CD4-positive, alpha-beta T cell treated with Interleukin-17A for 1 hour (primary cell): ENCODE data around the gene HS3ST2.
A peak's percentile ranks its signal among the peaks of the same experiment; 100 is the strongest.
"Not testable (repeated sequence)": the region's sequence is repeated elsewhere in the genome, so short reads cannot be mapped to it uniquely, and the experiment has no call there.

Source experiments
- DNase-seq: peaks from one replicate; pipeline ENCODE4 v3.0.0-alpha.2; 2020

HS3ST2 gene

DNA sequence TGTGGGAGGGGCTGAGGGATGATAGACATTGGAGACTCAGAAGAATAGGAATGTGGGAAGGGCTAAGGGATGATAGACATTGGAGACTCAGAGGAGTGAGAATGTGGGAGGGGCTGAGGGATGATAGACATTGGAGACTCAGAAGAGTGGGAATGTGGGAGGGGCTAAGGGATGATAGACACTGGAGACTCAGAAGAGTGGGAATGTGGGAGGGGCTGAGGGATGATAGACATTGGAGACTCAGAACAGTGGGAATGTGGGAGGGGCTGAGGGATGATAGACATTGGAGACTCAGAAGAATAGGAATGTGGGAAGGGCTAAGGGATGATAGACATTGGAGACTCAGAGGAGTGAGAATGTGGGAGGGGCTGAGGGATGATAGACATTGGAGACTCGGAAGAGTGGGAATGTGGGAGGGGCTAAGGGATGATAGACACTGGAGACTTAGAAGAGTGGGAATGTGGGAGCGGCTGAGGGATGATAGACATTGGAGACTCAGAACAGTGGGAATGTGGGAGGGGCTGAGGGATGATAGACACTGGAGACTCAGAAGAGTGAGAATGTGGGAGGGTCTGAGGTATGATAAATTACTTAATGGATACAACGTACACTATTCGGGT lies 125.9 kb downstream of the HS3ST2 start:
- not testable (repeated sequence) for DNase-seq

DNA sequence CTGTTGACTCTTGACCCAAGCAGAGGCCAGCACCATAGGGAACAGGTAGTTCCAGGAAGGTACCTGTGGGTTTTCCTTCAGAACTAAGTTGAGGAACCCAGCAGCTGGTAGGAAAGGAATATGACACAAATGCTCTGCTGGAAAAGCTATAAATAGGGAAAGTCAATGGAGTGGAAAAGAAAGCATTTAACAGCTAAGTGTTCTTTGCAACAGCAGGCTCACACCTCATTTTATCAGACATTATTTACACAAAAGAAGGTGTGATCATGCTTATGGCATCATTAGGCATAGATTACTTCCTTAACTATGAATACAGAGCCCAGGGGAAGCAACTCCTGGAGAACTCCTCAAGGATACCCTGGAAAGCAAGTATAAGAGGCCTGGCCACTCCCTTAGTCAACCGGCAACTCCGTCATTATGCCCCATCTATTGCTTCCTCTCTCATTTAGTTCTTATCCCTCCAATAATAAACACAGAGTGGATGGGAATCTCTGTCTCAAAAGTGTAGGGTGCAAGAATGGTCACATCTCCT lies 128.1 kb downstream of the HS3ST2 start:
- no peak for DNase-seq

DNA sequence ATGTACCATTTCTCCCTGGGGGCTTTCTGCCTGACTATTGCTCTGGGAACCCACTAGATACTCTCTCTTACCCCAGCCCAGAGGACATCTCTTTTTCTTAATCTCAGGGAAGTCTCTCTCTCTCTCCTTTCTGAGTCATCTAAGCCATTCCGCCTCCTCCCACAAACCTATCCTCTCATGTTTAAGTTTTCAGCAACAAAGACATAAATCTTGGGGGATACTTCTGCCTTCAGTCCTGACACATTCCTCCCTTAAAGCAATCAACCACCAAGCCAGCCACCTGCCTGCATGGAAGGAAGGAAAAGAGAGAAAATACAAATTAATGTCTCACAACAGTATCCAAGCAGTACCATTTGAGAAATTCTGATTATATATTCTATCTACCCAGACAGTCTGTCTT lies 128.8 kb downstream of the HS3ST2 start:
- DNase-seq: no peak

DNA sequence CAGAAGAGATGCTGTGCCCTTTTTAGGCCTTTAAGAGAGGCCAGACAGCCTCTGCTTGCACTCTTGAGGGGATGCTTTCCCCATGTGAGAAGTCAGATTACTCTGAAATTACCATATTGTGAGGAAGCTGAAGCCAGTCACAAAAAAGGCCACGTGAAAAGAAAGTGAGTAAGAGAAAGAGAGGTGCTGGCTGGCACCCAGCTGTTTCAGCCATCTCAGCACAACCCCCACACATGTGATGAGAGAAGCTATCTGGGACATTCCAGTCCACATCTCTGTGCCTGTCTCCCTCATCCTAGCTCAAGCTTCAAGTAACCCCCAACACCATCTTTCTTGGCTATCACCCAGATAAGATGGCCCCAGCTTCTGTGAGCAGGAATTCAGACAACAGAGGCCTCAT lies 131.4 kb downstream of the HS3ST2 start:
- DNase-seq: no peak

DNA sequence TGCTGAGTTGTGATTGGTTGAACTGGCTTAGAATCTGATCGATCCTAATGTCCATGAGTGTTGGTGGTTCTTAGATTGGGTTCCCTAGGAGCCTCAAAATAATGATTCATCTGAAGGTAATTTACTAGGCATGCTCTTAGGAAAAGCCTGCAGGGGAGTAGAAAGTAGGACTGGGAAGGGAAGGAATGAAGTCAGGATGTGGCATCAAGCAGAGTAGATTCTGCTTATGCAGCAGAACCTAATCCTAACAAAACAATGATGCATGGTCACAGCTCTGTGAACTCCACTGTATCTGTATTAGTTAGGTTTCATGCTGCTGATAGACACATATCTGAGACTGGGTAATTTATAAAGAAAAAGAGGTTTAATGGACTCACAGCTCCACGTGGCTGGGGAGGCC lies 132.5 kb downstream of the HS3ST2 start:
- DNase-seq: no peak

DNA sequence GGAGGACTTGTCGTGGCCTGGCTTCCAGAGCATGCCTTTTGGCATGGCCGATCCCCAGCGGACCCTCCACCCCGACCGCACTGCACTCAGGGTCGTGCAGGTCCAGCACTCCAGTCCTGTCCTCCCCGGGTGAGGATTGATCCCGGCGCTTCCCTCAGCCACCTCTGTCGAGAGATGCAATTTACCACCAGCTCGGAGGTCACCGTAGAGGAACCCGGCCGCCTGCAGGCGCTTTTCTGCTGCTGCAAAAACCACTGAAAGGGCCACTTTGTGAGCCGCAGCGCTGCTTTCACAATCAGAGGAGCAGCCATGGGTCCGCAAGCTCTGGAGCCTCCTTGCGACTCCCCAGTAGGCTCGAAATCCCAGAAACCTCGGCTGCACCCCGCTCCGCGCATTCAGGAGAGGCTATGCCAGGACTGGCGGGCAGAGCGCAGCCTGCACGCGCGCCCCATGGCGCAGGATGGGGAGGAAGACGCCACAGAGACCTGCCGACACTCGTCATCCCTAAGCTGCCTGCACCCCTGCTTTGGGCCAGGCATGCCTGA lies 134.2 kb downstream of the HS3ST2 start:
- no peak for DNase-seq

DNA sequence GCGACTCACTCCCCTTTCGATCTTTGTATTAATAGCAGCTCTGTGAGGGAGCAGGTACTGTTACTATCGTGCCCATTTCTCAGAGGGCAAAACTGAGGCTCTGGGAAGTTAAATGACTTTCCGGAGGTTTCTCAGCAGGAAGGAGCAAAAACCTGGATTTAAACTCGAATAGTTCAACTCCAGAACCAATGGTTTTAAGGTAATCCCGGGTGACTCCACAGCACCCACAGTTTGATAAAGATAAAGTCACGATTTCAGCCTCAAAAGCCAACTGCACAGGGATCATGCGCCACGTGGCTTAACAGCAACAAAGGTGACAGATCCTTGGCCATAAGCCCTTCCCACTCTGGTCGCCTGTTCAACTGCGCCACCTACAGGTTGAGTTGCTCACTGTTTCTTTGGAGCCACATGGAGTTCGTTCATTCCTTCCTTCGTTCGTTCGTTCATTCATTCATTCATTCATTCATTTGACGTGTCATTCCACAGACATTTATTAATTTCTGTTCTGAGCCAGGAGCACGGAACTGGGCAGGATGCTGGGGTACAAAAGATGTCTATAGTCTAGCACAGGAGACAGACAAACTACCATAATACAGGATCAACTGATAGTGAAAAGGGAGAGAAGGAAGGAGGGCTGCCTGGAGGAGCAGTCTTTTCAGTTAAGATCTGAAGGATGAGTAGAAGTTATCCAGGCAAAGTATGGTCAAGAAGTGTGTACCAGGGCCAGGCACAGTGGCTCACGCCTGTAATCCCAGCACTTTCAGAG lies 134.8 kb downstream of the HS3ST2 start:
- DNase-seq: peak; percentile 39

DNA sequence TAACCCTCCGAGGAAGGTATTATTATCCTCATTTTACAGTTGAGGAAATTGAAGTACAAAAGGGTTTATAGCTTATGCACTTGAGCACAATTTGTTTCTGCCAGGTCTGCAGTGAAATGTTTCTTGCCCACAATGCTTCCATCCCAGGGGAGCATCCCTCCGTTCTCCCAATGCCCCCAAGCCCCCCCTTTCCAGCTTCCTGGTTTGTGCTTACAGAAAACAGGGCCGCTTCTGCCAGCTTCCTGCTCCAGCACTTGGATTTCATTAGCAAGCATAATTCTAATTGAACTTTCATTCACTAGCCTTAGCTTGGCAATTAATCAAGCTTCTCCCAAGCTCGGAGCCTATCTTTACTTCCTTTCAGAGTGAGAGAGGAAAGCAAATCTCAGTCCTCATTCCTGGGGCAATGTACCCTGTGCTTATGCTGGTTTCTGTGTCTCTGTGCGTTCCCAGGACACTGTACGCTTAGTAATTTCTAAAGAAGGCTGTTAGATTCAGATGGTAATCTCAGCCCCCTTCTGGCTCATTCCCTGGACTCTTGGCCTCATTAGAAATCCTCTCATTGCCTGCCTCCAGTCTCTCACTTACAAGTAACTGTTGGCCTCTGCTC lies 141.6 kb downstream of the HS3ST2 start:
- no peak for DNase-seq

DNA sequence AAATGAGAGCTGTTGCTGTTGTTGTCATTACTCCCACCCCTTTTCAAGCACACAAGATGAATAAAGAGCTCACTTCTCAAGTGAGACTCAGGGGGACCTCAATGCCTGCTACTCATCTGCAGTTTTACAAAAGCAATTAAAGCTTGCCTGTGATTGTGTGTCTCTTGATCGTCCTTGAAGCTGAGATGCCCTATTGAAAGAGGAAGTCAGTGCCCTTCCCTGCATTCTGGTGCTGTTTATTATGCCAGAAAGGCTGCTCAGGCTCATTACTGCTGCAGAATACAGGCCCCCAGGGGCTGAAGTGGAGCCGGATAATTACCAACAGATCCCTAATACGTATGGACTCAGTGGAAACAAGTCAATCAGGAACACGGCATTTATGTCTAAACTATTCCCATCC lies 147.2 kb downstream of the HS3ST2 start:
- DNase-seq: no peak

DNA sequence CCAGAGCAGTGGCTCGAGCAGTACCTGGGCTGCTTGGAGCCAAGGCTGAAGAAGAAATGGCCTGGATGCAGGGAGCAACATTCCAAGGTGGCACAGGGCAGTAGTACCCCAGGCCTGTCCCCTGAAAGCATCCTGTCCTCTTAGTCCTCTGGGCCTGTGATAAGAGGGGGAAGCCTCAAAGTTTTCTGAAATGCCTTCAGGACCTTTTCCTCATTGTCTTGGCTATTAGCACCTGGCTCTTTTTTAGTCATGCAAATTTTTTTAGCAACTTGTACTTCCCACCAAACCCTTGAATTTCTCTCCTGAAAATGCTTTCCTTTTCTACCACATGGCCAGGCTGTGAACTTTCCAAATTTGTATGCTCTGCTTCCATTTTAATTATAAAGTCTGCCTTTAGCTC lies 148.9 kb downstream of the HS3ST2 start:
- DNase-seq: no peak
